ENCODE measurements around the gene MYO1B.

MYO1B gene

GRCh38 chr2:191264647-191265081, 19.5 kb downstream of the MYO1B start:
- DNase-seq, result peak; percentile 62

GRCh38 chr2:191265311-191266170, 20.3 kb downstream of the MYO1B start:
- no peak for DNase-seq

- no peak for DNase-seq
Measured at GRCh38 chr2:191266201-191266600, 21.0 kb downstream of the MYO1B start.

- no peak for DNase-seq
Measured at GRCh38 chr2:191268596-191268995, 23.4 kb downstream of the MYO1B start.

- DNase-seq, result no peak
Measured at GRCh38 chr2:191270306-191271161, 25.3 kb downstream of the MYO1B start.

- DNase-seq, result no peak
Measured at GRCh38 chr2:191272064-191272463, 26.9 kb downstream of the MYO1B start.

GRCh38 chr2:191274413-191274815, 29.2 kb downstream of the MYO1B start:
- no peak for DNase-seq

GRCh38 chr2:191276792-191277465, 31.7 kb downstream of the MYO1B start:
- no peak for DNase-seq

GRCh38 chr2:191280290-191280689, 35.1 kb downstream of the MYO1B start:
- DNase-seq, result no peak

GRCh38 chr2:191280834-191281756, 35.9 kb downstream of the MYO1B start:
- no peak for DNase-seq

GRCh38 chr2:191285252-191285651, 40.0 kb downstream of the MYO1B start:
- no peak for DNase-seq

GRCh38 chr2:191287820-191288219, 42.6 kb downstream of the MYO1B start:
- DNase-seq, result no peak

- no peak for DNase-seq
Measured at GRCh38 chr2:191289049-191289448, 43.8 kb downstream of the MYO1B start.

GRCh38 chr2:191291471-191291870, 46.3 kb downstream of the MYO1B start:
- no peak for DNase-seq

- no peak for DNase-seq
Measured at GRCh38 chr2:191292869-191293268, 47.7 kb downstream of the MYO1B start.

- DNase-seq, result no peak
Measured at GRCh38 chr2:191295088-191295487, 49.9 kb downstream of the MYO1B start.

GRCh38 chr2:191296083-191297006, 51.1 kb downstream of the MYO1B start:
- no peak for DNase-seq

- DNase-seq, result no peak
Measured at GRCh38 chr2:191297033-191297432, 51.8 kb downstream of the MYO1B start.

- DNase-seq, result no peak
Measured at GRCh38 chr2:191298306-191298705, 53.1 kb downstream of the MYO1B start.

- no peak for DNase-seq
Measured at GRCh38 chr2:191299010-191299409, 53.8 kb downstream of the MYO1B start.

- DNase-seq, result no peak
Measured at GRCh38 chr2:191299866-191300265, 54.7 kb downstream of the MYO1B start.
